Natural killer cell treated with Interleukin-12 subunit alpha and Interleukin-12 subunit beta and Interleukin-15 and Interleukin-18, amount 100 ng/mL, for 72 hours (primary cell): Measurements from ENCODE around the gene PHACTR3. TPM values are rescaled to one million over a fixed set of nuclear protein-coding genes. Genes with fewer than 3 reads are reported as not detected.

ENCODE experiments used
- ATAC-seq, 2 donors: fragments of 150-1000 bp; cut with Tn5 transposase in 1 of 2; sonication (Bioruptor Pico), chemical (Tn5 transposase) in 1 of 2; 2 replicates each; pipeline ENCODE4 v1.10.0; 2021
- DNase-seq: peaks from one replicate; pipeline ENCODE4 v3.0.0; 2022; ENCODE audit warnings: low spot score
- H3K27ac Mint-ChIP-seq, 2 donors: 1 replicate in 1 of 2; 2 replicates in 1 of 2; pipeline ENCODE4 v1.8.0; 2022; ENCODE audit warnings: mixed read lengths in 2 of 2, mild to moderate bottlenecking in 1 of 2, moderate library complexity in 1 of 2
- H3K27me3 Mint-ChIP-seq, 2 donors: 1 replicate in 1 of 2; 2 replicates in 1 of 2; pipeline ENCODE4 v1.8.0; 2022; ENCODE audit warnings: mixed read lengths in 2 of 2
- H3K36me3 Mint-ChIP-seq: one replicate; pipeline ENCODE4 v1.8.0; 2022; ENCODE audit warnings: mixed read lengths
- H3K4me1 Mint-ChIP-seq, 2 donors: 1 replicate in 1 of 2; 2 replicates in 1 of 2; pipeline ENCODE4 v1.8.0; 2022; ENCODE audit warnings: low read depth in 2 of 2, mixed read lengths in 2 of 2, mild to moderate bottlenecking in 1 of 2
- H3K4me3 Mint-ChIP-seq: one replicate; pipeline ENCODE4 v1.8.0; 2022; ENCODE audit warnings: mixed read lengths
- H3K9me3 Mint-ChIP-seq: 2 replicates; pipeline ENCODE4 v1.8.0; 2022; ENCODE audit warnings: mixed read lengths
- total RNA-seq, 2 donors: library from RNA; stranded (reverse); gene quantifications; one replicate each; pipeline ENCODE4 v1.2.3, GENCODE V29; 2022

The PHACTR3 gene
- total RNA-seq, 2 donors from 2014 or later = not detected

- Mint-ChIP-seq H3K27me3 (peaks cover 6% of the 10 kb centered on the region in 2 donors), H3K27ac (no peak overlapping the region), H3K4me1 (no peaks in the 10 kb centered on the region), H3K9me3 (no peaks in the 10 kb centered on the region), H3K36me3 (no peaks in the 10 kb centered on the region), H3K4me3 (no peak overlapping the region)
- ATAC-seq (no peak), DNase-seq (no peak)
These were observed 84.0 kb downstream of the PHACTR3 start for GRCh38 chr20:59688356-59688755.

DNA sequence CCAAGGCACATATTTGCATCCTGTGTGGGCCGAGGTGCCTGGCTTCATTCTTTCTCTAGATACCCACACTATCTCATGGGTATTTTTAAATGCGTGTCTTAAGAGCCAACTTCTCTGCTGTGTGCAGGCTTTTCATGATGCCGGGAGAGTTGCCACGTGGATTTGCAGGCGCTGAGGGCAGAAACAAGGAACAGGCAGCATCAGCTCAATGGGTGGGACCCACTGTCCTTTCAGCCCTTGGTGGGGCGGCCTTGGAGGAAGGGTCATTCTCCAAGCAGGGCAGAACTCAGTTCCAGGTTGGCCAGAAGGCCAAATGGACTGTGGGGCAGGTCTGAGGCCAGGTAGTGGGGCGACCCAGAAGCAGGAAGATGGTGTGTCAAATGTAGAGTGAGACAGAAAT is 84.7 kb downstream of the PHACTR3 start:
- no peaks in the 10 kb centered on the region for H3K9me3 Mint-ChIP-seq
- no peak for ATAC-seq
- no peak overlapping the region for H3K27ac Mint-ChIP-seq

GRCh38 chr20:59690101-59690500 is 85.8 kb downstream of the PHACTR3 start:
- Mint-ChIP-seq H3K4me1 (no peaks in the 10 kb centered on the region), H3K27me3 (peaks cover 15 to 18% of the 10 kb centered on the region in 2 donors), H3K27ac (no peak overlapping the region), H3K4me3 (no peak overlapping the region), H3K9me3 (no peaks in the 10 kb centered on the region), H3K36me3 (no peaks in the 10 kb centered on the region)
- no peak for DNase-seq
- peak in 1 of 2 donors; percentile 17 for ATAC-seq

More for the DNA sequence above, 84.7 kb downstream of the PHACTR3 start:
- no peaks in the 10 kb centered on the region for H3K36me3 Mint-ChIP-seq
- DNase-seq = no peak
- H3K4me1 Mint-ChIP-seq = no peaks in the 10 kb centered on the region
- H3K4me3 Mint-ChIP-seq = no peak overlapping the region
- peaks cover 9 to 11% of the 10 kb centered on the region in 2 donors for H3K27me3 Mint-ChIP-seq

DNA sequence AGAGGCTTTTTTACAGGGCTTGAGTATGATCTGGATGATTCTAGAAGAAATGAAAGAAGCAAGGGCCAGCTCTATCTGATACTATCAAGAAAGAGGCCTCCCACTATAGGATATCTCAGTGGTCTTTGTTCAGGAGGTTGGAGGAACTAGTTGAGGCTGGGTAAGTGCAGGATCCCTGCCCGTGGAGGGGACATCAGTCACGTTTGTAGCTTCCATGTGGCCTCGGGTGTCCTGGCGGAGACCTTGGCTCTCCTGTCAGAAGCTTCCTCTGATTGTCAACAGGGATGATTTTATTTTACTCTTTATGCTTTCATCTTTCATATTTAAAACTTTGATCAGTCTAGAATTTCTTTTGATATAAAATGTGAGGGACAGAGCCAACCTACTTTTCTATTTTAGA is 86.6 kb downstream of the PHACTR3 start:
- peaks cover 17 to 18% of the 10 kb centered on the region in 2 donors for H3K27me3 Mint-ChIP-seq
- ATAC-seq = no peak
- no peak overlapping the region for H3K27ac Mint-ChIP-seq
- no peaks in the 10 kb centered on the region for H3K4me1 Mint-ChIP-seq
- DNase-seq = no peak
- H3K9me3 Mint-ChIP-seq = no peaks in the 10 kb centered on the region
- no peaks in the 10 kb centered on the region for H3K36me3 Mint-ChIP-seq
- H3K4me3 Mint-ChIP-seq = no peak overlapping the region

DNA sequence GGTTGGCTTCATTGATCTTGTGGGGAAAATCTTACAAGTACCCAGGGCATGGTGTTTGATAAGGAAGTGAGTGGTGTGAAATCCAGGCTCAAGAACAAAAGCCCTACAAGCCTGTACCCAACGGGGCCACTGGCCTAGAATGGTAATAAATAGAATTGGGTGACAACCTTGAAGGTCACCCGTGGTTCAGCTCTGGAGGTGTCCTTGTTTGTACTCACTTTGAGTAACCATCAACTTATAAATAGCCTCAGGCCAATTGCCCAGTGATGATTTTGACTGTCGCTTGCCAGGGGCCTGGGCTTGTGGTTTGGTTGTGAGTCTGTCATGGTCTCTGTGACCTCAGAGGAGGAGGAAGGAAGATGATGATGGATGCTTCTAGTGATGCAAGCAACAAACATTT is 87.8 kb downstream of the PHACTR3 start:
- Mint-ChIP-seq H3K9me3 (no peaks in the 10 kb centered on the region), H3K36me3 (no peaks in the 10 kb centered on the region), H3K4me1 (no peaks in the 10 kb centered on the region), H3K27me3 (peaks cover 17 to 18% of the 10 kb centered on the region in 2 donors), H3K4me3 (no peak overlapping the region), H3K27ac (no peak overlapping the region)
- ATAC-seq = no peak
- no peak for DNase-seq

DNA sequence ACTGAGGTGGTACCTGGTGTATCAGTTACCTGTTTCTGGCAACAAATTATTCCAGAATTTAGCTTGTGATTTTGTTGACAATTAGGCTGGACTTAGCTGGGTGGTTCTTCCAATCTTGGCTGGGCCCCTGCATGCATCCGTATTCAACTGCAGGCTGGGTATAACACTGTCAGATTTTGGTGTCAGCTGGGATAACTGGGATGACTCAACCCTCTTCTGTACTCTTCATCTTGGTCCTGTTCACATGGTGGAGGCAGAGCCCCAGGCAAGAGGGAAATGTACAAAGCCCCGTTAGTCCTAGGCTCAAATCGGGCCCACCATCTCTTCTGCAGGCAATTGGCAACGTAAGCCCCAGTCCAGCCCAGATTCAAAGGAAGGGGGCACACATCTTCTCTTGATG is 89.2 kb downstream of the PHACTR3 start:
- Mint-ChIP-seq H3K9me3 (no peaks in the 10 kb centered on the region), H3K36me3 (no peaks in the 10 kb centered on the region), H3K27ac (no peak overlapping the region), H3K27me3 (peaks cover 17 to 18% of the 10 kb centered on the region in 2 donors), H3K4me3 (no peak overlapping the region), H3K4me1 (no peaks in the 10 kb centered on the region)
- no peak for DNase-seq
- ATAC-seq = no peak

GRCh38 chr20:59696476-59696875 is 92.1 kb downstream of the PHACTR3 start:
- Mint-ChIP-seq H3K4me3 (no peak overlapping the region), H3K36me3 (no peaks in the 10 kb centered on the region), H3K9me3 (no peaks in the 10 kb centered on the region), H3K4me1 (no peaks in the 10 kb centered on the region), H3K27me3 (peaks cover 18 to 21% of the 10 kb centered on the region in 2 donors), H3K27ac (no peak overlapping the region)
- DNase-seq = no peak
- peak in 1 of 2 donors; percentile 43 for ATAC-seq

- ATAC-seq = no peak
- H3K27me3 Mint-ChIP-seq = peaks cover 19 to 27% of the 10 kb centered on the region in 2 donors
These were observed 92.7 kb downstream of the PHACTR3 start for GRCh38 chr20:59697068-59697467.

DNA sequence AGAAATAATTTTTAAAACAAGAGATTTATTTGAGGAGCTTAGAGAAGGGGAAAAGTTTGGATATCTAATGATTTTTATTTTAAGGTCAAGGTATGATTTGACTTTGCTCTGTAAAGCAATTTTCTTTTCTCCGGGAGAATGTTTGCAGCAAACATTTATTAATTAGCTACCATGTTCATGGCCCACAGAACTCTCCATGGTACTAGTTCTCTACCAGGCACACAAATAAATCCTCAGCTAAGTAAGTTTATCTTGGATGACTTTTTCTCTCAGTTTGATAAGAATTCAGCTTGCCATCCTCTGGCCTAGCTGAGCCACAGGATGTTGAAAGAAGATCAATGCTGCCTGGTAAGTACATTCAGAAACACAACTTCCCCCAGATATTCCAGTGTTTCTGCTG is 94.3 kb downstream of the PHACTR3 start:
- H3K36me3 Mint-ChIP-seq = no peaks in the 10 kb centered on the region

More at GRCh38 chr20:59697068-59697467, 92.7 kb downstream of the PHACTR3 start:
- Mint-ChIP-seq H3K9me3 (no peaks in the 10 kb centered on the region), H3K36me3 (no peaks in the 10 kb centered on the region), H3K4me3 (no peak overlapping the region), H3K27ac (no peak overlapping the region), H3K4me1 (no peaks in the 10 kb centered on the region)
- no peak for DNase-seq

DNA sequence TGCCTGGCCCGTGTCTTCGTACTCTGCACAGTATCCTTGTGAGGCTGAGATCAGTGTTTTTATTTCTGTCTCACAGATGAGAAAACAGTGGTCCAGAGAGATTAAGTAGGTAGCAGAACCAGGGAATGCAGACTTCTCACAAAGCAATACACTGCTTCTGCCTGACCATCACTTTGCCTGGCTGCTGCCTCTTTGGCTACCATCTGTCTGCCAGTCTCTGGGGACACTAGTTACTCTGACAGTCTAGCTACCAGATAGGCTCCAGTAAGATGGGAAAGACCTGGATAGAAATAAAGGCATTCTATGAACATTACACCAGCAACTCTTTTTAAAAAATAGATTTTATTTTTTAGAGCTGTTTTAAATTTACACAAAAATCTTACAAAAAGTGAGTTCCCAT is 96.9 kb downstream of the PHACTR3 start:
- H3K4me3 Mint-ChIP-seq = no peak overlapping the region
- no peaks in the 10 kb centered on the region for H3K9me3 Mint-ChIP-seq
- no peak overlapping the region for H3K27ac Mint-ChIP-seq
- H3K4me1 Mint-ChIP-seq = no peaks in the 10 kb centered on the region
- ATAC-seq (no peak), DNase-seq (no peak)
- H3K36me3 Mint-ChIP-seq = no peaks in the 10 kb centered on the region
- H3K27me3 Mint-ChIP-seq = peaks cover 12 to 24% of the 10 kb centered on the region in 2 donors

More for the DNA sequence above, 94.3 kb downstream of the PHACTR3 start:
- Mint-ChIP-seq H3K27me3 (peaks cover 22 to 33% of the 10 kb centered on the region in 2 donors), H3K4me1 (no peaks in the 10 kb centered on the region), H3K9me3 (no peaks in the 10 kb centered on the region), H3K4me3 (no peak overlapping the region), H3K27ac (no peak overlapping the region)
- DNase-seq (no peak), ATAC-seq (no peak)

GRCh38 chr20:59703046-59703445 is 98.7 kb downstream of the PHACTR3 start:
- H3K36me3 Mint-ChIP-seq = no peaks in the 10 kb centered on the region
- ATAC-seq (no peak), DNase-seq (no peak)
- H3K9me3 Mint-ChIP-seq = no peaks in the 10 kb centered on the region
- H3K27ac Mint-ChIP-seq = no peak overlapping the region
- no peak overlapping the region for H3K4me3 Mint-ChIP-seq
- no peaks in the 10 kb centered on the region for H3K4me1 Mint-ChIP-seq
- H3K27me3 Mint-ChIP-seq = peaks cover 12 to 24% of the 10 kb centered on the region in 2 donors

DNA sequence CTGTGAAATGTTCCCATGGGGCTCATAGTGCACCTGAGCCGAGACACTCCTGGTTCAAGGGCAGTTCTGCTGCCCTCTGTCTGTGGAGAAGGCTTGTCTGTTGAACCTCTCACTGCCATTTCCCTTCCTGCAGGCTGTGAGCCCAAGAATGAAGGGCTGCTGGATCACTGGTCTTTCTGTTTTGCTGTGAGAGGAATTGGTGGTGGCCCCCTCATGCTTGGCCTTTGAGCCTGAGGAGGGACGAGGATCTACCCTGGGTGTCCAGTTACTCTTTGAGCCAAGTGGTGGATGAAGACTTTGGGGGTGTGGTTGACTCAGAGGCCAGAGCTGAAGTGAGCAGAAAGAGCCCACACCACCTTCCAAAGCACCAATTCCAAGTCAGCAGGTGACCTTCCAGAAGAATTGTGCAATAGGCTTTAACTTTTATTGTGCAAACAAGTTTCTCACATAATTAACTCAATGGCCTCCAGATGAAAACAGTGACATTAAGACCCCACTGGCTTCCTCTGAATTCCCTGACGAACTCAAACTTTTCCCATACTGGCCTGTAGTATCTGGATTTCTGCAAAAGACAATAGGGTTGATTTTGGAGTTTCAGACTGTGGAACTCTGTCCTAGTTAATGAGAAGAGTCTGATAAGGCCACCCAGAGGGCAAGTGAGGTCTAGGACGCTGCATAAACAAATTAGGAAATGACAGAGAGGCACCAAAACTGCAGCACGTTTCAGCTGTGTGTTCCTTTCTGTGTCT is 101.5 kb downstream of the PHACTR3 start:
- no peak for ATAC-seq
- Mint-ChIP-seq H3K4me3 (no peak overlapping the region), H3K27me3 (peaks cover 19 to 24% of the 10 kb centered on the region in 2 donors), H3K4me1 (no peaks in the 10 kb centered on the region), H3K36me3 (no peaks in the 10 kb centered on the region), H3K27ac (no peak overlapping the region), H3K9me3 (no peaks in the 10 kb centered on the region)
- no peak for DNase-seq

DNA sequence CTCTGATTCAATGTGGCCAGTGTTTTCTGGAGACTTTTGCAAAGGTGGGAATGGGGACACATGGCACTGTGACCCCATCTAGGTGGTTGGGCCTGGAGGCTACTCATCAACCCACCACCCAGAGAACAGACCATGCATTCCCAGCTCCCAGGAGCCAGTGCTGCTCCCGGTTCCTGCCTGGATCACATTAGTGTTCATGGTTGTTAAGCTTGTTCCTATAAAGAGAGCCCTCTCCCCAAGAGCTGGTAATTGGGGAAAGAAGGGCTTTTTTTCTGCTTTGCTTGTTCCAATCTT is 102.0 kb downstream of the PHACTR3 start:
- H3K4me1 Mint-ChIP-seq = no peaks in the 10 kb centered on the region
- no peak overlapping the region for H3K4me3 Mint-ChIP-seq
- DNase-seq = no peak
- no peaks in the 10 kb centered on the region for H3K9me3 Mint-ChIP-seq
- no peaks in the 10 kb centered on the region for H3K36me3 Mint-ChIP-seq
- H3K27me3 Mint-ChIP-seq = peaks cover 19 to 23% of the 10 kb centered on the region in 2 donors
- H3K27ac Mint-ChIP-seq = no peak overlapping the region
- ATAC-seq = peak in 1 of 2 donors; percentile 40

DNA sequence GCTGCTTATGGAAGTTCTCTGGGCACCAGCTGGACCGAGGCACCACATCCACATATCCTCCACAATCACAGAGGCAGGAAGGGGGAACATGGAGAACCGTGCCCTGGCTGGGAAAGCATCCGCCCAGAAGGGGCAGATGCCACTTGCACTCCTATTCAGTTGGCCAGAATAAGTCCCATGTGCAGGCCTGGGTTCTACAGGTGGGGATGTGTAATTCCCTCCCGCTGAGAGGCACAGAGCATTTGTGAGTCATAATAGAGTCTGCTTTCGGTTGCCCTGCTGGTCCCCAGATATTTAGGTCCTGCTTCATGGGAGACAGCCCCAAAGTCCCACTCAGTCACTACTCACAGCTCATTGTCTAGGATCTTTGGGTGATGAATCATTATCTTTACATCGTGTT is 104.0 kb downstream of the PHACTR3 start:
- H3K36me3 Mint-ChIP-seq = peaks cover under 1% of the 10 kb centered on the region
- H3K27me3 Mint-ChIP-seq = peaks cover 16 to 18% of the 10 kb centered on the region in 2 donors
- ATAC-seq (no peak), DNase-seq (no peak)
- peaks cover 5% of the 10 kb centered on the region for H3K9me3 Mint-ChIP-seq
- H3K27ac Mint-ChIP-seq = no peak overlapping the region
- H3K4me1 Mint-ChIP-seq = no peaks in the 10 kb centered on the region
- no peak overlapping the region for H3K4me3 Mint-ChIP-seq

- Mint-ChIP-seq H3K27ac (no peak overlapping the region), H3K36me3 (peaks cover 6% of the 10 kb centered on the region), H3K4me3 (no peak overlapping the region)
These were observed 105.3 kb downstream of the PHACTR3 start for GRCh38 chr20:59709636-59710035.

More at GRCh38 chr20:59709636-59710035, 105.3 kb downstream of the PHACTR3 start:
- peaks cover 16 to 20% of the 10 kb centered on the region in 2 donors for H3K27me3 Mint-ChIP-seq
- no peak for DNase-seq
- no peaks in the 10 kb centered on the region for H3K4me1 Mint-ChIP-seq
- H3K9me3 Mint-ChIP-seq = peaks cover 5% of the 10 kb centered on the region
- ATAC-seq = no peak
